ENCODE measurements around the gene CNDP1. TPM values are rescaled to one million over a fixed set of nuclear protein-coding genes. Genes with fewer than 3 reads are reported as not detected.

Gene CNDP1
- total RNA-seq, 1 donor from 2014 or later = not detected

DNA sequence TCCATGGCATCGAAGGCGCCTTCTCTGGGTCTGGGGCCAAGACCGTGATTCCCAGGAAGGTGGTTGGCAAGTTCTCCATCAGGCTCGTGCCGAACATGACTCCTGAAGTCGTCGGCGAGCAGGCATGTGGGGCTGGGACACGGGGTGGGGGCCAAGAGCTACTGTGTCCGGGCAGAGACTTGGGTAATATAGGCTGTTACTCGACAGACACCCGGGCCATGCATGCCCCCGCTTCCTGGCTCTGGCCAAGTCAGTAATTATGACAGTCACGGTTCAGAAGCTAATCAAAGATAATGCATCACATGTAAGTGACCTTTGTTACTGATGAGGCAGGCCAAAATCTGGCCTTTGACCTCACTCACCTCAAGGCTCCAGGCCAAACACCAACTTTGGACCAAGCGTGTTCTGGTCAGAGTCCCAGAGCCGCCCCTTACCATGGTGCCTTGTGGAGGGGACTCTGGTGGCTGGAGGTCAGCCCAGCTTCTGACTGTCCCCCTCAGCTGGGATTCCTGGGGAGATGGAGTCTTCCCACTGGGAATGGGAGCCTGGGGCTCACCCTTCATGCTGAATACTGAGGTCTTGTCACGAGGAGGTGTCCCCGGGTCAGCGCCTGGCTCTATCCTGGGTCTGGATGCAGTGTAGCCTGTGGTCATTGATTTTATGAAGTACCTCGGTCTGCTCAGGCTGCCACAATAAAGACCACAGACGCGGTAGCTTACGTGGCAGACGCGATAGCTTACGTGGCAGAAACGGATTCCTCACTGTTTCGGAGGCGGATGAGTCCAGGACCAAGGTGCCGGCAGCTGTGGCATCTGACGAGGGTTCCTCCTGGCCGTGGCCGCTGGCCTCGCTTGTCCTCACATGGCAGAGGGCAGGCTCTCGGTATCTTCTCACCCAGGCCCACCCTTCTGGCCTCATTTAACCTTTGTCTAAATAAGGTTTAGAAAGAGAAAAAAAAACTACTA lies 17.7 kb upstream of the CNDP1 start:
- TF ChIP-seq EZH2 (IDR thresholded peaks at IDR 0.05) = no peak
- TF ChIP-seq, protein P1, sequence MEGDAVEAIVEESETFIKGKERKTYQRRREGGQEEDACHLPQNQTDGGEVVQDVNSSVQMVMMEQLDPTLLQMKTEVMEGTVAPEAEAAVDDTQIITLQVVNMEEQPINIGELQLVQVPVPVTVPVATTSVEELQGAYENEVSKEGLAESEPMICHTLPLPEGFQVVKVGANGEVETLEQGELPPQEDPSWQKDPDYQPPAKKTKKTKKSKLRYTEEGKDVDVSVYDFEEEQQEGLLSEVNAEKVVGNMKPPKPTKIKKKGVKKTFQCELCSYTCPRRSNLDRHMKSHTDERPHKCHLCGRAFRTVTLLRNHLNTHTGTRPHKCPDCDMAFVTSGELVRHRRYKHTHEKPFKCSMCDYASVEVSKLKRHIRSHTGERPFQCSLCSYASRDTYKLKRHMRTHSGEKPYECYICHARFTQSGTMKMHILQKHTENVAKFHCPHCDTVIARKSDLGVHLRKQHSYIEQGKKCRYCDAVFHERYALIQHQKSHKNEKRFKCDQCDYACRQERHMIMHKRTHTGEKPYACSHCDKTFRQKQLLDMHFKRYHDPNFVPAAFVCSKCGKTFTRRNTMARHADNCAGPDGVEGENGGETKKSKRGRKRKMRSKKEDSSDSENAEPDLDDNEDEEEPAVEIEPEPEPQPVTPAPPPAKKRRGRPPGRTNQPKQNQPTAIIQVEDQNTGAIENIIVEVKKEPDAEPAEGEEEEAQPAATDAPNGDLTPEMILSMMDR (IDR thresholded peaks at IDR 0.05) = no peak
- no peak for TF ChIP-seq EZH2phosphoT487 (IDR thresholded peaks at IDR 0.05)
- Histone ChIP-seq H3K9ac (no peak overlapping the region), H3K36me3 (no peaks in the 10 kb centered on the region), H3K27ac (no peak overlapping the region), H2AFZ (replicated peaks) (no peak overlapping the region), H3K4me1 (no peaks in the 10 kb centered on the region), H3F3A (ENCODE audit: low read depth) (no peaks in the 10 kb centered on the region), H3K27me3 (no peaks in the 10 kb centered on the region), H3K9me3 (ENCODE audit: low read depth) (no peaks in the 10 kb centered on the region), H3K79me2 (ENCODE audit: low read depth) (no peaks in the 10 kb centered on the region), H3K4me2 (no peak overlapping the region), H3K4me3 (no peak overlapping the region), H4K20me1 (ENCODE audit: low read depth) (no peaks in the 10 kb centered on the region)
- DNase-seq (ENCODE audit: low spot score) = no peak
- Mint-ChIP-seq H3K4me3 (no peak overlapping the region), H3K27ac (no peak overlapping the region), H3K9me3 (peaks cover under 1% of the 10 kb centered on the region), H3K27me3 (ENCODE audit: insufficient read depth, low read depth) (peaks cover 4% of the 10 kb centered on the region), H3K4me1 (no peaks in the 10 kb centered on the region), H3K36me3 (peaks cover 53% of the 10 kb centered on the region)

DNA sequence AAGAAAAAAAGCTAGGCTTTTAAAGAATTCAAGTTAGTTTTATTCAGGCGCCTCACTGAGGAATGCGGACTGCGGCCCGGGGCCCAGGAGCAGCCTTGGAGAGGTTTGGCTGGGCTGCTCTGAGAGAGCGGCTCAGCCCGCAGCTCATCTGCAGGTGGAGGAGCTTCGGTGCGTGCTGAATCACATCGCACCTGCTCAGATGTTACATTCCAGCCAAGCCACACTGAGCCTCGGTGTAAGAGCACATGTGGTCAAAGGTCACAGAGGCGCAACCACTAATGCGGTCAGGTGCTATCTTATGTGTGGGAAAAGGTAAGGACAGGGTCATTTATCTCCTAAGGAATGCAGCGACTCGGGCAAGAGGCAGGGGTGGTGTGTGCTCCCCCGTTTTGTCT lies 17.1 kb upstream of the CNDP1 start:
- Histone ChIP-seq H3K4me3 (no peak overlapping the region), H2AFZ (replicated peaks) (no peak overlapping the region), H3K27ac (no peak overlapping the region), H3K4me1 (no peaks in the 10 kb centered on the region), H3K4me2 (no peak overlapping the region), H3K9ac (no peak overlapping the region), H3K79me2 (ENCODE audit: low read depth) (no peaks in the 10 kb centered on the region), H3K36me3 (no peaks in the 10 kb centered on the region), H3F3A (ENCODE audit: low read depth) (no peaks in the 10 kb centered on the region), H3K9me3 (ENCODE audit: low read depth) (no peaks in the 10 kb centered on the region), H3K27me3 (no peaks in the 10 kb centered on the region), H4K20me1 (ENCODE audit: low read depth) (no peaks in the 10 kb centered on the region)
- Mint-ChIP-seq H3K36me3 (peaks cover 58% of the 10 kb centered on the region), H3K27me3 (ENCODE audit: insufficient read depth, low read depth) (peaks cover 4% of the 10 kb centered on the region), H3K27ac (no peak overlapping the region), H3K4me3 (no peak overlapping the region), H3K9me3 (peaks cover 5% of the 10 kb centered on the region), H3K4me1 (no peaks in the 10 kb centered on the region)
- DNase-seq (ENCODE audit: low spot score) = no peak
- TF ChIP-seq, protein P1 (IDR thresholded peaks at IDR 0.05) = no peak
- TF ChIP-seq EZH2phosphoT487 (IDR thresholded peaks at IDR 0.05) = no peak

DNA sequence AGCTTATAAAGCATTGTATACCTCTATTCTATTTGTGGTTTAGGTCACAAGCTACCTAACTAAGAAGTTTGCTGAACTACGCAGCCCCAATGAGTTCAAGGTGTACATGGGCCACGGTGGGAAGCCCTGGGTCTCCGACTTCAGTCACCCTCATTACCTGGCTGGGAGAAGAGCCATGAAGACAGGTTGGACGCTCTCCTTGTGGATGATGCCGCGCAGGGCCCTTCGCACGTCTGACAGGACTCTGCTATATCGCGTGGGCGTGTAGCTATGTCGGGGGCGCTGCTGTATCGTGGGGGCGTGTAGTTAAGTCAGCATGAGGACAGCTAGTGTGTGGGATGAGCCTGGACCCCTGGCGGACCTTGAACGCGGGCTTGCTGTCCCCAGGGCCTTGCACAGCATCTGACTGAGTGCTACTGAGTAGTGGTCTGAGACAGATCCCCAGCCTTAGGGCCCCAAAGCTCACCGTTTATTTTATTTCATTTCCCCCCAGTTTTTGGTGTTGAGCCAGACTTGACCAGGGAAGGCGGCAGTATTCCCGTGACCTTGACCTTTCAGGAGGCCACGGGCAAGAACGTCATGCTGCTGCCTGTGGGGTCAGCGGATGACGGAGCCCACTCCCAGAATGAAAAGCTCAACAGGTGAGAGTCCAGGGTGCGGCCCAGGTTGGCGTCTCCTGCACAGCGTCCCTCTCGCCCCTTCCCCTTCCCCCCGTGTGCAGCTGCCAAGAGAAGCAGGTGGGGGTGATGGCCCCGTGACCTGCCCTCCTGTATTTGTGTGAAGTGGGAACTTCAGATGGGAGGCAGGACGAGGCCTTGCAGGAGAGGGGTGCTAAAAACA lies 15.6 kb upstream of the CNDP1 start:
- no peaks in the 10 kb centered on the region for H4K20me1 ChIP-seq (ENCODE audit: low read depth)
- H3K4me3 ChIP-seq = no peak overlapping the region
- Mint-ChIP-seq H3K36me3 (peaks cover 55% of the 10 kb centered on the region), H3K27ac (no peak overlapping the region), H3K27me3 (ENCODE audit: insufficient read depth, low read depth) (peaks cover 4% of the 10 kb centered on the region), H3K4me1 (peaks cover 2% of the 10 kb centered on the region), H3K9me3 (peaks cover 7% of the 10 kb centered on the region), H3K4me3 (no peak overlapping the region)
- no peaks in the 10 kb centered on the region for H3K79me2 ChIP-seq (ENCODE audit: low read depth)
- TF ChIP-seq EZH2phosphoT487 (IDR thresholded peaks at IDR 0.05) (no peak), EZH2 (IDR thresholded peaks at IDR 0.05) (no peak)
- TF ChIP-seq, protein P1 (IDR thresholded peaks at IDR 0.05) = no peak
- H3K4me2 ChIP-seq = no peak overlapping the region
- no peaks in the 10 kb centered on the region for H3K27me3 ChIP-seq
- H3K36me3 ChIP-seq = no peaks in the 10 kb centered on the region
- H3K27ac ChIP-seq = no peak overlapping the region
- no peak overlapping the region for H2AFZ ChIP-seq (replicated peaks)
- no peaks in the 10 kb centered on the region for H3F3A ChIP-seq (ENCODE audit: low read depth)
- no peak for DNase-seq (ENCODE audit: low spot score)
- H3K9ac ChIP-seq = no peak overlapping the region
- no peaks in the 10 kb centered on the region for H3K4me1 ChIP-seq
- H3K9me3 ChIP-seq (ENCODE audit: low read depth) = no peaks in the 10 kb centered on the region
